ENCODE data around the gene FTCDNL1.

- TF ChIP-seq POLR2A (IDR thresholded peaks at IDR 0.05): no peak
- TF ChIP-seq CTCF (IDR thresholded peaks at IDR 0.05): no peak
Measured at GRCh38 chr2:199833525-199833924, 17.5 kb downstream of the FTCDNL1 start.
